ENCODE results near the gene MEIS2.

The MEIS2 gene

GRCh38 chr15:37097144-37097919 is 3.0 kb downstream of the MEIS2 start:
- H3K27ac ChIP-seq (ENCODE audit: low read depth, low read length) = no peak overlapping the region
- no CpG with 5 or more reads among the region's 30 CpGs for WGBS (ENCODE audit: extremely low coverage, insufficient coverage, insufficient read length)

GRCh38 chr15:37096558-37097143 is 3.7 kb downstream of the MEIS2 start:
- no peak overlapping the region for H2BK12ac ChIP-seq (ENCODE audit: low read length)
- H2AK5ac ChIP-seq (ENCODE audit: low read length) = no peak overlapping the region
- H3K4me2 ChIP-seq (ENCODE audit: low read length) = peak overlapping the region; percentile 94
- no peak overlapping the region for H3K4ac ChIP-seq (ENCODE audit: low read depth, low read length)
- no peak overlapping the region for H3K23ac ChIP-seq (ENCODE audit: low read length)
- peak overlapping the region; percentile 46 for H3K9ac ChIP-seq (ENCODE audit: low read length)
- H3K36me3 ChIP-seq (ENCODE audit: control insufficient read depth in 1 of 2, insufficient read depth in 2 of 2, low read length in 2 of 2) = peaks cover 2% of the 10 kb centered on the region in 2 experiments
- H3K18ac ChIP-seq (ENCODE audit: low read length) = peak overlapping the region; percentile 78
- WGBS (ENCODE audit: extremely low coverage, insufficient coverage, insufficient read length) = no CpG with 5 or more reads among the region's 19 CpGs
- peaks cover 20% of the 10 kb centered on the region for H3K79me2 ChIP-seq (ENCODE audit: control insufficient read depth, insufficient read depth, low read length, poor library complexity)
- H3K4me1 ChIP-seq (ENCODE audit: control insufficient read depth in 1 of 2, insufficient read depth in 2 of 2, low read length in 2 of 2) = peaks cover 18 to 25% of the 10 kb centered on the region in 2 experiments
- peak overlapping the region; percentile 15 for H4K91ac ChIP-seq (ENCODE audit: low read depth, low read length)
- no peak for DNase-seq
- H3K79me1 ChIP-seq (ENCODE audit: low read length) = peaks cover 40% of the 10 kb centered on the region
- no peak overlapping the region for H2AFZ ChIP-seq (ENCODE audit: insufficient read depth, low read length, poor library complexity)
- no peaks in the 10 kb centered on the region for H3K9me3 ChIP-seq (ENCODE audit: insufficient read depth, low read depth, low read length)
- peak overlapping the region; percentile 57 for H4K8ac ChIP-seq (ENCODE audit: low read depth, low read length)
- peaks cover 10% of the 10 kb centered on the region for H3K27me3 ChIP-seq (ENCODE audit: insufficient read depth, low read length)
- H2BK5ac ChIP-seq (ENCODE audit: low read depth, low read length, poor library complexity) = no peak overlapping the region
- H2BK120ac ChIP-seq (ENCODE audit: insufficient read depth, low read length, poor library complexity) = no peak overlapping the region
- peak overlapping the region; percentile 27 for H3K14ac ChIP-seq (ENCODE audit: low read length)
- H3K27ac ChIP-seq (ENCODE audit: low read depth, low read length) = no peak overlapping the region
- H4K12ac ChIP-seq (ENCODE audit: low read depth, low read length) = peak overlapping the region; percentile 51
- H3K4me3 ChIP-seq (ENCODE audit: low read depth, low read length) = no peak overlapping the region

More at GRCh38 chr15:37097144-37097919, 3.0 kb downstream of the MEIS2 start:
- no peaks in the 10 kb centered on the region for H3K9me3 ChIP-seq (ENCODE audit: insufficient read depth, low read depth, low read length)
- peaks cover 2% of the 10 kb centered on the region in 2 experiments for H3K36me3 ChIP-seq (ENCODE audit: control insufficient read depth in 1 of 2, insufficient read depth in 2 of 2, low read length in 2 of 2)
- peaks cover 41% of the 10 kb centered on the region for H3K79me1 ChIP-seq (ENCODE audit: low read length)
- peak overlapping the region; percentile 78 for H3K4me3 ChIP-seq (ENCODE audit: low read depth, low read length)
- no peak overlapping the region for H3K4ac ChIP-seq (ENCODE audit: low read depth, low read length)
- peak overlapping the region; percentile 16 for H4K12ac ChIP-seq (ENCODE audit: low read depth, low read length)
- peak overlapping the region; percentile 45 for H4K8ac ChIP-seq (ENCODE audit: low read depth, low read length)
- peaks cover 20% of the 10 kb centered on the region for H3K79me2 ChIP-seq (ENCODE audit: control insufficient read depth, insufficient read depth, low read length, poor library complexity)
- peak overlapping the region; percentile 23 for H2BK120ac ChIP-seq (ENCODE audit: insufficient read depth, low read length, poor library complexity)
- no peak overlapping the region for H2BK5ac ChIP-seq (ENCODE audit: low read depth, low read length, poor library complexity)
- H3K9ac ChIP-seq (ENCODE audit: low read length) = peak overlapping the region; percentile 78
- peak overlapping the region; percentile 84 for H3K18ac ChIP-seq (ENCODE audit: low read length)
- peak overlapping the region; percentile 72 for H2BK12ac ChIP-seq (ENCODE audit: low read length)
- H3K14ac ChIP-seq (ENCODE audit: low read length) = peak overlapping the region; percentile 86
- no peak for DNase-seq
- H4K91ac ChIP-seq (ENCODE audit: low read depth, low read length) = peak overlapping the region; percentile 39
- H3K23ac ChIP-seq (ENCODE audit: low read length) = no peak overlapping the region
- H2AK5ac ChIP-seq (ENCODE audit: low read length) = no peak overlapping the region
- peak overlapping the region; percentile 94 for H3K4me2 ChIP-seq (ENCODE audit: low read length)
- H3K4me1 ChIP-seq (ENCODE audit: control insufficient read depth in 1 of 2, insufficient read depth in 2 of 2, low read length in 2 of 2) = peaks cover 18 to 25% of the 10 kb centered on the region in 2 experiments
- H3K27me3 ChIP-seq (ENCODE audit: insufficient read depth, low read length) = peaks cover 10% of the 10 kb centered on the region
- peak overlapping the region; percentile 42 for H2AFZ ChIP-seq (ENCODE audit: insufficient read depth, low read length, poor library complexity)

GRCh38 chr15:37095770-37096557 is 4.4 kb downstream of the MEIS2 start:
- H3K4me3 ChIP-seq (ENCODE audit: low read depth, low read length) = no peak overlapping the region
- H2BK5ac ChIP-seq (ENCODE audit: low read depth, low read length, poor library complexity) = no peak overlapping the region
- peak overlapping the region; percentile 51 for H4K12ac ChIP-seq (ENCODE audit: low read depth, low read length)
- H3K4ac ChIP-seq (ENCODE audit: low read depth, low read length) = peak overlapping the region; percentile 27
- H3K23ac ChIP-seq (ENCODE audit: low read length) = no peak overlapping the region
- H3K79me2 ChIP-seq (ENCODE audit: control insufficient read depth, insufficient read depth, low read length, poor library complexity) = peaks cover 18% of the 10 kb centered on the region
- H3K4me2 ChIP-seq (ENCODE audit: low read length) = peak overlapping the region; percentile 94
- H4K91ac ChIP-seq (ENCODE audit: low read depth, low read length) = peak overlapping the region; percentile 28
- peak overlapping the region; percentile 15 for H2BK12ac ChIP-seq (ENCODE audit: low read length)
- H4K8ac ChIP-seq (ENCODE audit: low read depth, low read length) = peak overlapping the region; percentile 57
- H3K36me3 ChIP-seq (ENCODE audit: control insufficient read depth in 1 of 2, insufficient read depth in 2 of 2, low read length in 2 of 2) = peaks cover 2% of the 10 kb centered on the region in 2 experiments
- no peaks in the 10 kb centered on the region for H3K9me3 ChIP-seq (ENCODE audit: insufficient read depth, low read depth, low read length)
- no peak overlapping the region for H3K9ac ChIP-seq (ENCODE audit: low read length)
- peak overlapping the region; percentile 10 for H2AFZ ChIP-seq (ENCODE audit: insufficient read depth, low read length, poor library complexity)
- peak overlapping the region; percentile 78 for H3K18ac ChIP-seq (ENCODE audit: low read length)
- H3K14ac ChIP-seq (ENCODE audit: low read length) = peak overlapping the region; percentile 27
- no peak for DNase-seq
- H3K79me1 ChIP-seq (ENCODE audit: low read length) = peaks cover 34% of the 10 kb centered on the region
- no peak overlapping the region for H3K27ac ChIP-seq (ENCODE audit: low read depth, low read length)
- WGBS (ENCODE audit: extremely low coverage, insufficient coverage, insufficient read length) = no CpG with 5 or more reads among the region's 32 CpGs
- peak overlapping the region; percentile 46 for H2BK120ac ChIP-seq (ENCODE audit: insufficient read depth, low read length, poor library complexity)
- peaks cover 10% of the 10 kb centered on the region for H3K27me3 ChIP-seq (ENCODE audit: insufficient read depth, low read length)
- H3K4me1 ChIP-seq (ENCODE audit: control insufficient read depth in 1 of 2, insufficient read depth in 2 of 2, low read length in 2 of 2) = peaks cover 18 to 25% of the 10 kb centered on the region in 2 experiments
- H2AK5ac ChIP-seq (ENCODE audit: low read length) = peak overlapping the region; percentile 47
